A673 (cell line): ENCODE results near the gene VPS41. TPM values are rescaled to one million over a fixed set of nuclear protein-coding genes. Genes with fewer than 3 reads are reported as not detected.

Experiments used
- BruUV-seq: library from RNA; stranded (reverse); fragments of 400-500 nt; replicated peaks from 2 replicates; lab custom pipeline; 2021; lab: Mats Ljungman, UMichigan
- CTCF ChIA-PET: fragments of 300-600 bp; sonication (Branson Sonifier 250); formaldehyde crosslinking; loops from one replicate; lab custom pipeline; 2022; ENCODE audit warnings: antibody characterized with exemption; lab: Charles Lee
- POLR2A ChIA-PET: fragments of 300-600 bp; sonication (Branson Sonifier 250); formaldehyde crosslinking; loops from one replicate; lab custom pipeline; 2022; ENCODE audit warnings: antibody characterized with exemption; ENCODE audit not compliant: low non-redundant PET; lab: Charles Lee
- DNase-seq: peaks from one replicate; pipeline ENCODE4 v3.0.0-alpha.2; 2015; ENCODE audit warnings: low spot score
- H3K27ac ChIP-seq: fragments of 200-600 bp; sonication (generic); 2 replicates; pipeline ENCODE4 v1.5.1; 2016; ENCODE audit warnings: mixed run types, low read depth, mild to moderate bottlenecking, mixed read lengths, antibody characterized with exemption, low read length; ENCODE audit not compliant: poor library complexity, severe bottlenecking
- H3K27me3 ChIP-seq: fragments of 200-600 bp; sonication (generic); replicated peaks from 2 replicates; pipeline ENCODE4 v1.6.1; 2017; ENCODE audit warnings: mixed run types, low read depth, mild to moderate bottlenecking, mixed read lengths, antibody characterized with exemption, low read length; ENCODE audit not compliant: insufficient read depth, poor library complexity
- H3K36me3 ChIP-seq: fragments of 200-600 bp; sonication (generic); 2 replicates; pipeline ENCODE4 v1.6.1; 2016; ENCODE audit warnings: mixed run types, mild to moderate bottlenecking, mixed read lengths, antibody characterized with exemption, low read length; ENCODE audit not compliant: insufficient read depth, poor library complexity, severe bottlenecking
- H3K4me1 ChIP-seq: fragments of 200-600 bp; sonication (generic); 2 replicates; pipeline ENCODE4 v1.6.1; 2017; ENCODE audit warnings: mixed run types, mild to moderate bottlenecking, mixed read lengths, antibody characterized with exemption, low read length; ENCODE audit not compliant: insufficient read depth, poor library complexity, severe bottlenecking
- H3K4me3 ChIP-seq: fragments of 200-600 bp; sonication (generic); 2 replicates; pipeline ENCODE4 v1.5.1; 2016; ENCODE audit warnings: low read depth, mixed run types, mild to moderate bottlenecking, mixed read lengths, low read length; ENCODE audit not compliant: poor library complexity, severe bottlenecking
- H3K9me3 ChIP-seq: fragments of 200-600 bp; sonication (generic); 2 replicates; pipeline ENCODE4 v1.6.1; 2016; ENCODE audit warnings: mixed run types, low read depth, mild to moderate bottlenecking, mixed read lengths, antibody characterized with exemption, low read length; ENCODE audit not compliant: poor library complexity, severe bottlenecking
- CTCF ChIP-seq: fragments of 300-800, 200-600 bp; sonication (generic); conservative IDR thresholded peaks from 2 replicates; pipeline ENCODE4 v1.5.1; 2017; ENCODE audit warnings: low read depth, mild to moderate bottlenecking, antibody characterized with exemption, low read length, moderate library complexity, mixed read lengths
- EZH2 ChIP-seq: fragments of 200-600 bp; sonication (generic); IDR thresholded peaks from 2 replicates; pipeline ENCODE4 v1.6.1; 2017; ENCODE audit warnings: borderline replicate concordance, low read depth, mild to moderate bottlenecking, mixed read lengths, antibody characterized with exemption, low read length; ENCODE audit not compliant: poor library complexity, severe bottlenecking
- intact Hi-C: fragments of 100-400 bp; cut with micrococcal nuclease; formaldehyde crosslinking; loops from one replicate; pipeline ENCODE4 v1.10.0; 2022; ENCODE audit not compliant: unreplicated experiment
- total RNA-seq: library from RNA; stranded (reverse); gene quantifications from 2 replicates; pipeline ENCODE4 v1.2.3, GENCODE V29; 2021

The VPS41 gene
- total RNA-seq, 1 experiment from 2014 or later, result 45.8 TPM

DNA sequence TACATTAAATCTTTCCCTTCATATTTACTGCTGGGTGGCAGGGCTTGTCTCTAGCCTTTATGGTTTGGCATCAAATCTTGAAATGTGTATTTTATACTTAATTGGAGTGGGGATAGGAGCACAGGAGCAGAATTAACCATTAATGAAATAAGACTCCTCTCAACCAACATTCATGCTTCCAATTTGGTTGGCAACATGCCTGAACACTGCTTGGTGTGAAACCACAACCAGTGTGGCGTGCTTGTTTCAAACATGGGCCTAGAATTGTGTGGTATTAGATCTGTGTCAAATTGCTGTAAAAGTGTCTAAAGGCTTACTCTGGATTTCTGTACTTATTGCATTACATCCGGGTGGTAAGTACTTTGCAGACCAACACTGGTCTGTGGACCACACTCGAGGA, 25.1 kb upstream of the VPS41 start:
- Histone ChIP-seq H3K4me1 (peaks cover 15% of the 10 kb centered on the region), H3K27me3 (peaks cover 8% of the 10 kb centered on the region), H3K36me3 (no peaks in the 10 kb centered on the region), H3K9me3 (no peaks in the 10 kb centered on the region), H3K4me3 (no peak overlapping the region), H3K27ac (no peak overlapping the region)
- BruUV-seq, result no TSS peak
- ChIA-PET CTCF (no interaction called here), POLR2A (no interaction called here)
- intact Hi-C loops, result loop anchor here (5.0 kb wide), 2 partner anchors 528 to 583 kb away; no protein-coding TSS in a partner anchor
- TF ChIP-seq EZH2 (no peak), CTCF (no peak)
- no peak for DNase-seq

- H3K27me3 ChIP-seq, result peaks cover 8% of the 10 kb centered on the region
- no TSS peak for BruUV-seq
- H3K36me3 ChIP-seq, result no peaks in the 10 kb centered on the region
- H3K4me1 ChIP-seq, result peaks cover 15% of the 10 kb centered on the region
- peak; percentile 98 for TF ChIP-seq CTCF
- TF ChIP-seq EZH2, result no peak
- intact Hi-C loops, result loop anchor here (5.0 kb wide), 2 partner anchors 530 to 585 kb away; no protein-coding TSS in a partner anchor
- DNase-seq, result peak; percentile 68
- no peaks in the 10 kb centered on the region for H3K9me3 ChIP-seq
- no peak overlapping the region for H3K27ac ChIP-seq
- H3K4me3 ChIP-seq, result no peak overlapping the region
- CTCF ChIA-PET, result interaction anchor here (0.6 kb wide), 1 partner anchor 131 kb away, joined by 5 read pairs; no protein-coding TSS in a partner anchor
- POLR2A ChIA-PET, result no interaction called here
Measured at GRCh38 chr7:38932509-38933168, 23.6 kb upstream of the VPS41 start.

DNA sequence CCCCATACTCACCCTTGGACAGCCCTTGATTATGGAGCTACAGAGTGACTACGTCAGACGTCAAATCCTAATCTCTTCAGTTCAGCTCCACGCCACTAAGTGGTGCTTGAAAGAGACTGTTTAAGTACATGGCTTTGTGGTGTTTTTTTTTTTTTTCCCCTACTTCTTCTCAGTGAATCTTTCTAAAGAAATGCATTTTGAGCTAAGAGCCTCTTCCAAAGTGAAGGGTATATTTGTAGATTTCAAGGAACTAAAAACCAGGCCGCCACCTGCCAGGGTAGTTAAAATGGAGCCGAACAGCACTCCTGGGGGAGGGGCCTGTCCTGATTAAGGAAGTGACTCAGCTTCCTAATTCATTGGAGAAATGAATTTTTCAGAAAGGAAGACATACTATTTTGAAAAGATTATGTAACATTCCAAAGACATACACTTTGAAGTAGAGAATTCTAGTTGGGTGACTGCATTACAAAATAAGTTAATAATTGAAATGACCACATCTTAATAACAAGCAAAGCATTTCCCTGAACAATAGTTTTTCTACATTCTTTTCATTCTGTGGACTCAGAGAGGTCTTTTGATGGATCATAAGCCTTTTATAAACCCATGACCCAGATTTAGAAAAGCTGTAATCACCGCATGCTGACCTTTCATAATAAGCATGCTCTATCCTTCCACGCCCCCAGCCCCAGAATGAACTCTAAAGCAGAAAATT, 20.6 kb upstream of the VPS41 start:
- ChIA-PET CTCF (no interaction called here), POLR2A (no interaction called here)
- H3K4me3 ChIP-seq, result no peak overlapping the region
- no peaks in the 10 kb centered on the region for H3K9me3 ChIP-seq
- H3K27ac ChIP-seq, result peak overlapping the region; percentile 26
- no TSS peak for BruUV-seq
- H3K4me1 ChIP-seq, result peaks cover 15% of the 10 kb centered on the region
- no peak for TF ChIP-seq CTCF
- TF ChIP-seq EZH2, result no peak
- no peaks in the 10 kb centered on the region for H3K36me3 ChIP-seq
- H3K27me3 ChIP-seq, result no peaks in the 10 kb centered on the region
- intact Hi-C loops, result loop anchor here (5.0 kb wide), 2 partner anchors 533 to 588 kb away; no protein-coding TSS in a partner anchor
- peak; percentile 72 for DNase-seq
